Neural progenitor cell (in vitro differentiated cells): Measurements from ENCODE around the gene PLXNA4. TPM values are rescaled to one million over a fixed set of nuclear protein-coding genes. Genes with fewer than 3 reads are reported as not detected.

Experiments
- DNase-seq: peaks from one replicate; pipeline ENCODE4 v3.0.0-alpha.2; 2016; ENCODE audit warnings: low spot score
- H2AFZ ChIP-seq: fragments of 200-600 bp; sonication (generic); replicated peaks from 2 replicates; pipeline ENCODE4 v1.6.1; 2016; ENCODE audit warnings: antibody characterized with exemption
- H3F3A ChIP-seq: fragments of 200-600 bp; sonication (generic); 2 replicates; pipeline ENCODE4 v1.6.1; 2016; ENCODE audit warnings: antibody characterized with exemption, low read depth
- H3K27ac ChIP-seq: fragments of 200-600 bp; sonication (generic); 2 replicates; pipeline ENCODE4 v1.5.1; 2016; ENCODE audit warnings: mild to moderate bottlenecking
- H3K27me3 ChIP-seq: fragments of 200-600 bp; sonication (generic); 2 replicates; pipeline ENCODE4 v1.6.1; 2016; ENCODE audit warnings: mild to moderate bottlenecking, moderate library complexity
- H3K36me3 ChIP-seq: fragments of 200-600 bp; sonication (generic); 2 replicates; pipeline ENCODE4 v1.5.1; 2016
- H3K4me1 ChIP-seq: fragments of 200-600 bp; sonication (generic); 2 replicates; pipeline ENCODE4 v1.6.1; 2016; ENCODE audit warnings: mixed run types
- H3K4me2 ChIP-seq: fragments of 200-600 bp; sonication (generic); 2 replicates; pipeline ENCODE4 v1.6.1; 2016
- H3K4me3 ChIP-seq: fragments of 200-600 bp; sonication (generic); 2 replicates; pipeline ENCODE4 v1.5.1; 2016
- H3K79me2 ChIP-seq: fragments of 200-600 bp; sonication (generic); 2 replicates; pipeline ENCODE4 v1.6.1; 2016; ENCODE audit warnings: low read depth
- H3K9ac ChIP-seq: fragments of 200-600 bp; sonication (generic); 2 replicates; pipeline ENCODE4 v1.6.1; 2016
- H3K9me3 ChIP-seq: fragments of 200-600 bp; sonication (generic); 2 replicates; pipeline ENCODE4 v1.5.1; 2016; ENCODE audit warnings: low read depth
- H4K20me1 ChIP-seq: fragments of 200-600 bp; sonication (generic); 2 replicates; pipeline ENCODE4 v1.6.1; 2016; ENCODE audit warnings: low read depth
- H3K27ac Mint-ChIP-seq: 3 replicates; pipeline ENCODE4 v1.8.0; 2021; ENCODE audit warnings: mixed read lengths
- H3K27me3 Mint-ChIP-seq: 2 replicates; pipeline ENCODE4 v1.8.0; 2022; ENCODE audit warnings: low read depth, mild to moderate bottlenecking, inconsistent platforms, moderate library complexity, mixed read lengths; ENCODE audit not compliant: insufficient read depth
- H3K36me3 Mint-ChIP-seq: 3 replicates; pipeline ENCODE4 v1.8.0; 2021; ENCODE audit warnings: mixed read lengths
- H3K4me1 Mint-ChIP-seq: 3 replicates; pipeline ENCODE4 v1.8.0; 2021; ENCODE audit warnings: mixed read lengths
- H3K4me3 Mint-ChIP-seq: 3 replicates; pipeline ENCODE4 v1.8.0; 2021; ENCODE audit warnings: mild to moderate bottlenecking, moderate library complexity, mixed read lengths
- H3K9me3 Mint-ChIP-seq: 3 replicates; pipeline ENCODE4 v1.8.0; 2020; ENCODE audit warnings: mixed read lengths
- EZH2 ChIP-seq: fragments of 200-600 bp; sonication (generic); IDR thresholded peaks from 2 replicates; pipeline ENCODE4 v1.6.1; 2017; ENCODE audit warnings: antibody characterized with exemption, mild to moderate bottlenecking, moderate library complexity
- EZH2phosphoT487 ChIP-seq: fragments of 200-600 bp; sonication (generic); IDR thresholded peaks from 2 replicates; pipeline ENCODE4 v1.6.1; 2017; ENCODE audit warnings: antibody characterized with exemption
- total RNA-seq: library from RNA; depleted of rRNA; stranded (reverse); fragments of >200 nt; gene quantifications from 2 replicates; pipeline ENCODE4 v1.2.3, GENCODE V29; 2015; ENCODE audit warnings: low replicate concordance
- TF ChIP-seq, protein P1 (sequence below): fragments of 200-600 bp; sonication (generic); IDR thresholded peaks from 2 replicates; pipeline ENCODE4 v1.5.1; 2017; ENCODE audit warnings: antibody characterized with exemption, mild to moderate bottlenecking

The PLXNA4 gene
- total RNA-seq, 1 donor from 2014 or later, result 0.49 TPM

GRCh38 chr7:132518102-132518838, 58.0 kb downstream of the PLXNA4 start:
- H3K4me1 ChIP-seq, result peaks cover 14% of the 10 kb centered on the region
- H4K20me1 ChIP-seq, result no peaks in the 10 kb centered on the region
- no peaks in the 10 kb centered on the region for H3K36me3 Mint-ChIP-seq
- no peaks in the 10 kb centered on the region for H3K9me3 ChIP-seq
- no peaks in the 10 kb centered on the region for H3K9me3 Mint-ChIP-seq
- DNase-seq, result peak; percentile 49
- no peak overlapping the region for H3K4me3 ChIP-seq
- H3K36me3 ChIP-seq, result no peaks in the 10 kb centered on the region
- TF ChIP-seq EZH2 (no peak), EZH2phosphoT487 (no peak)
- TF ChIP-seq, protein P1, sequence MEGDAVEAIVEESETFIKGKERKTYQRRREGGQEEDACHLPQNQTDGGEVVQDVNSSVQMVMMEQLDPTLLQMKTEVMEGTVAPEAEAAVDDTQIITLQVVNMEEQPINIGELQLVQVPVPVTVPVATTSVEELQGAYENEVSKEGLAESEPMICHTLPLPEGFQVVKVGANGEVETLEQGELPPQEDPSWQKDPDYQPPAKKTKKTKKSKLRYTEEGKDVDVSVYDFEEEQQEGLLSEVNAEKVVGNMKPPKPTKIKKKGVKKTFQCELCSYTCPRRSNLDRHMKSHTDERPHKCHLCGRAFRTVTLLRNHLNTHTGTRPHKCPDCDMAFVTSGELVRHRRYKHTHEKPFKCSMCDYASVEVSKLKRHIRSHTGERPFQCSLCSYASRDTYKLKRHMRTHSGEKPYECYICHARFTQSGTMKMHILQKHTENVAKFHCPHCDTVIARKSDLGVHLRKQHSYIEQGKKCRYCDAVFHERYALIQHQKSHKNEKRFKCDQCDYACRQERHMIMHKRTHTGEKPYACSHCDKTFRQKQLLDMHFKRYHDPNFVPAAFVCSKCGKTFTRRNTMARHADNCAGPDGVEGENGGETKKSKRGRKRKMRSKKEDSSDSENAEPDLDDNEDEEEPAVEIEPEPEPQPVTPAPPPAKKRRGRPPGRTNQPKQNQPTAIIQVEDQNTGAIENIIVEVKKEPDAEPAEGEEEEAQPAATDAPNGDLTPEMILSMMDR, result peak; percentile 65
- H3K79me2 ChIP-seq, result no peaks in the 10 kb centered on the region
- no peak overlapping the region for H2AFZ ChIP-seq
- no peak overlapping the region for H3K4me2 ChIP-seq
- H3K9ac ChIP-seq, result no peak overlapping the region
- H3K27ac ChIP-seq, result no peak overlapping the region
- H3K4me3 Mint-ChIP-seq, result no peak overlapping the region
- H3K27ac Mint-ChIP-seq, result no peak overlapping the region
- H3K27me3 ChIP-seq, result no peaks in the 10 kb centered on the region
- H3F3A ChIP-seq, result no peaks in the 10 kb centered on the region
- no peaks in the 10 kb centered on the region for H3K27me3 Mint-ChIP-seq
- peaks cover 4% of the 10 kb centered on the region for H3K4me1 Mint-ChIP-seq

DNA sequence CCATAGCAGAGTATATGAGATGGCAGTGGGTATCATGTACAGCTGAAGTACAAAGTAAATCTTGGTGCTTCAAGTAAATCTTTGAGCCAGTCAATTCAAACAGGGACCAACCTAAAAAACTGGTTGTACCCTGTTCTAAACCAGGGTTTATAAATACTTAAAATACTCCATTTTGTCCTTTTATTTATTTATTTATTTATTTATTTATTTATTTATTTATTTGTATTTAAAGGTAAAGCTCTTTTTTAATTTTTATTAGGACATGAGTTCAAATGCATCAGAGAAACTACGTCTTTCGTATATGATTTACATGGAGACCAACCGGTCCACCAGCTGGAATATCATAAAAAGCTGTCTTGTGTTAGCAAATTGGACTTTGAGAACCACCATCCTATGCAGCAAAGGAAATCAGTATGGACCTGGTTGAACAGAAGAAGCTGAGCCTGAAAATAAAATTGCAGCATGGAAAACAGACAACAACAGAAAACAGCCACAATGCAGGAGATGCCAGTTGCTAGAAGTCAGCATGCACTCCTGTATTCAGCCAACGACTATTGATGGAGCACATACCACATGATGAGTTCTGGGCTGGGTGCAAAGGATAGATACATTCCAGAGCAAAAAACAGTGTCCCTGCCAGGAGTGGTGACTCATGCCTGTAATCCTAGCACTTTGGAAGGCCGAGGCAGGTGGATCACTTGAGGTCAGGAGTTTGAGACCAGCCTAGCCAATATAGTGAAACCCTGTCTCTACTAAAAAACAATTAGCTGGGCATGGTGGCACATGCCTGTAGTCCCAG, 60.0 kb downstream of the PLXNA4 start:
- TF ChIP-seq, protein P1, result no peak
- TF ChIP-seq EZH2 (no peak), EZH2phosphoT487 (no peak)
- H3K4me3 ChIP-seq, result no peak overlapping the region
- H3K27me3 ChIP-seq, result no peaks in the 10 kb centered on the region
- no peaks in the 10 kb centered on the region for H3K79me2 ChIP-seq
- Mint-ChIP-seq H3K4me3 (no peak overlapping the region), H3K9me3 (no peaks in the 10 kb centered on the region), H3K27ac (no peak overlapping the region), H3K36me3 (no peaks in the 10 kb centered on the region), H3K4me1 (peaks cover 4% of the 10 kb centered on the region), H3K27me3 (no peaks in the 10 kb centered on the region)
- no peaks in the 10 kb centered on the region for H4K20me1 ChIP-seq
- H3F3A ChIP-seq, result no peaks in the 10 kb centered on the region
- H3K9me3 ChIP-seq, result no peaks in the 10 kb centered on the region
- peaks cover 14% of the 10 kb centered on the region for H3K4me1 ChIP-seq
- no peak overlapping the region for H3K27ac ChIP-seq
- H3K36me3 ChIP-seq, result no peaks in the 10 kb centered on the region
- no peak overlapping the region for H2AFZ ChIP-seq
- no peak overlapping the region for H3K9ac ChIP-seq
- DNase-seq, result no peak
- H3K4me2 ChIP-seq, result no peak overlapping the region

DNA sequence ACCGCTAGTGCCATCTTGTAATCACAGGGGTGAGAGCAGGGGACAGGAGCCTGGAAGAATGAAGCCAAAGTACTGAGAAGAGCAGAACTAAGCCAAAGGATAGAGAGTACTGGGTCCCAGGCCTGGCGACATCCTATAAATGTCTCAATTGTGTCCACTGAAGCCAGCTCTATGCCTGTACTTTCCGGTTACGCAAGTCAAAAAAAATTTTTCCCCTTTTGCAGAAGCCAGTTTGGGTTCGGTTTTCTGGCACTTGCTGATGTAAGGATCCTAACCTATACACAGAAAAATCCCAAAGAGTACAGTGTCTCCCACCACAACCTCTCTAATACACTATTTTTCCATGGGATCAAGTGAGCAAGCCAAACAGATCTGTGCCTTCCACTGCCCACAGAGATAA, 61.1 kb downstream of the PLXNA4 start:
- peaks cover 2% of the 10 kb centered on the region for H3K4me1 Mint-ChIP-seq
- H3K79me2 ChIP-seq, result no peaks in the 10 kb centered on the region
- peaks cover 9% of the 10 kb centered on the region for H3K4me1 ChIP-seq
- no peaks in the 10 kb centered on the region for H3K9me3 Mint-ChIP-seq
- H3K4me3 ChIP-seq, result no peak overlapping the region
- no peaks in the 10 kb centered on the region for H3K36me3 Mint-ChIP-seq
- H3K27ac Mint-ChIP-seq, result no peak overlapping the region
- no peaks in the 10 kb centered on the region for H3K27me3 ChIP-seq
- H3K9me3 ChIP-seq, result no peaks in the 10 kb centered on the region
- no peak overlapping the region for H3K27ac ChIP-seq
- no peak overlapping the region for H3K4me2 ChIP-seq
- DNase-seq, result no peak
- H3K36me3 ChIP-seq, result no peaks in the 10 kb centered on the region
- no peak overlapping the region for H3K9ac ChIP-seq
- H3K4me3 Mint-ChIP-seq, result no peak overlapping the region
- H3F3A ChIP-seq, result no peaks in the 10 kb centered on the region
- H4K20me1 ChIP-seq, result no peaks in the 10 kb centered on the region
- TF ChIP-seq EZH2phosphoT487 (no peak), EZH2 (no peak)
- TF ChIP-seq, protein P1, result no peak
- no peaks in the 10 kb centered on the region for H3K27me3 Mint-ChIP-seq
- H2AFZ ChIP-seq, result no peak overlapping the region
